GM19099 (cell line): Measurements from ENCODE around the gene ZNF497.

Source experiments
- POLR2A ChIP-seq: IDR thresholded peaks from 3 replicates; pipeline ENCODE4 v1.6.1; 2011; ENCODE audit warnings: low read depth; ENCODE audit not compliant: insufficient read length; ENCODE audit errors: extremely low read depth

Gene ZNF497

DNA sequence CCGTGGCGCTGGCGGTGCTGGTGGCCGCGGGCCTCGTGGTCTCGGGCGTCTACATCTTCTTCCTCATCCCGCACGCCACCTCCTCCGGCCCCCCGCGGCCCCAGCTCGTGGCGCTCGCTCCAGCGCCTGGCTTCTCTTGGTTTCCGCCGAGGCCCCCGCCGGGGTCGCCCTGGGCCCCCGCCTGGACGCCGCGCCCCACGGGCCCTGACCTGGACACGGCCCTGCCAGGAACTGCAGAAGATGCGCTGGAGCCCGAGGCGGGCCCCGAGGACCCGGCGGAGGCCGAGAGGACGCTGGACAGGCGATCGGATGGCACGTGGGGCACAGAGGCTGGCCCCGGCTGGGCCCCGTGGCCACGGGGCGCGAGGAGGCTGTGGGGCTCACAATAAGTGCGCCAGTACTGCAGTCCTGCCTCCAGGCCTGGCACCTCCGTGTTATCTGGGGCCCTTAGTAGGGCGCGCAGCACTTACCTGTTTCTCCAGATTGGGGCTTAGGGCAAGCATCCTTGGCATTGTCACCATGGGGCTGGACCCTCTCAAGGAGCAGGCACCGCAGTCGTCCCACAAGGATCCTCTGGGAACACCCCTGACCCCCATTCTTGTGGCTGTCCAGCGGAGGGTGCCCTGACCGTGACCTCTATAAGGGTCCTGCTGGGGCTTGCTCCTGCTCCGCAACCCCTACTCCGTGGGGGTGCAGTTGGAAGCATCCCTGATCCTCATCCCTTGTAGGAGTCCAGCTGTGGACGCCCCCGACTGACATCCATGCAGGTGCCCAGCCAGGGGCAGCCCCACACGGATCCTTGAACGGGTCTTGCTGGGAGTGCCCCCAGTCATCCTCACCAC lies 34.4 kb upstream of the ZNF497 start:
- TF ChIP-seq POLR2A, result no peak

DNA sequence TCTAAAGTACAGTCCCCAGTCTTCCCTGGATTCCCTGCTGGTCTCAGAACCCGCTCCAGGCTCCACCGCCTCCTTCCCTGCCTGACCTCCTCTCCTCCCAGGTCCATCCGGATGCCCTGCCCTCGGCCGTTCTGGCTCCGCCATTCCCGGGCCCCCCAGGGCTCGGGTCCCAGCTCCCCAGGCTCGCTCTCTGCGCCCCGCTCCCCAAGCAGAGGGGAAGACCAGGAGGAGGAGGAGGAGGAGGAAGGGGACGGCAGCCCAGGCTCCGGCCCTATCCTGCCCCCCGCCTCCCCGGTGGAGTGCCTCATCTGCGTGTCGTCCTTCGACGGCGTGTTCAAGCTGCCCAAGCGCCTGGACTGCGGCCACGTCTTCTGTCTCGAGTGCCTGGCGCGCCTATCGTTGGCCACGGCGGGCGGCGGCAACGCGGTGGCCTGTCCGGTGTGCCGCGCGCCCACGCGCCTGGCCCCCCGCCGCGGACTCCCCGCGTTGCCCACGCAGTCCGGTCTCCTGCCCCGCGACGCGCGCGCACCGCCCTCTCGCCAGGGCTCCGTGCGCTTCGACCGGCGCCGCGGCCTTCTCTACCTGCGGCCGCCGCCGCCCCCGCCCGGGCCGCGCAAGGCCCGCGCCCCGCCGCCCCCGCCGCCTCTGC lies 33.6 kb upstream of the ZNF497 start:
- TF ChIP-seq POLR2A, result no peak

DNA sequence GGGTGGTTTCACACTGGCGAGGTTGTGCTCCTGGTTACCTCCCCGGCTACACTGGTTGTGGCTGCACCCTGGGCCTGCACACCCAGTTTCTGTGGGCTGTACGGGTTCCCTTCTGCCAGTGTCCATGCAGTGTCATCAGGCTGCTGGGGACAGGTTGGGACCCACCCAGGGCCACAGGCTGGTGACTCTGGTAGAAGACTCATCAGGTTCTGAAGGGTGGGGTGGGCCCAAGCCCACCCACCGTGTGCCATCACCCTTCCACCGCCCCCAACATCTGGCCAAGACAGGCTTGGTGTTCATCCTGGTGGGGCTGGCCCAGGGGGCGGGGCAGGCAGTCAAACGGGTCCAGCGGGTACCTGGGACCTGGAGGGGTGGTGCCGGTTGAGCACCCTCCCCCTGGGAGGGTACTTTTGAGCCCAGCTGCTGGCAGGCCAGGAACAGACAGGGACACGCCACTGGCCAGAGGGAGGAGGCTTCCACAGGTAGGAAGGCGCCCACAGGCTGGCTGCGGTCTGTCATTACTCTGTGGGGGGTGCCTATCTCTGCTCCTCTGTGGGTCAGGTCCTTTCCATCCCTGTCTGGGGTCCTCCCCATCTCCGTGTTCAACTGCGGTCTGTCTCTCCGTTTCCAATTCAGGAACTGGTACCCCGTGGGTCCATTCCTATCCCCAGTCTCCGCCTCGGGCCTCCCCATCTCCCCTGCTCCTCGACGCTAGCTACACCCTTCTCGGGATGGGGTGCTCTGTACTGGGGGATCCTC lies 32.8 kb upstream of the ZNF497 start, which contains the start of gene RNF225:
TSS of gene RNF225 (plus strand) at position 437 of the 759 bp plus-strand sequence. CDS start 434 bp downstream, outside the sequence.
- peak; percentile 25 for TF ChIP-seq POLR2A

DNA sequence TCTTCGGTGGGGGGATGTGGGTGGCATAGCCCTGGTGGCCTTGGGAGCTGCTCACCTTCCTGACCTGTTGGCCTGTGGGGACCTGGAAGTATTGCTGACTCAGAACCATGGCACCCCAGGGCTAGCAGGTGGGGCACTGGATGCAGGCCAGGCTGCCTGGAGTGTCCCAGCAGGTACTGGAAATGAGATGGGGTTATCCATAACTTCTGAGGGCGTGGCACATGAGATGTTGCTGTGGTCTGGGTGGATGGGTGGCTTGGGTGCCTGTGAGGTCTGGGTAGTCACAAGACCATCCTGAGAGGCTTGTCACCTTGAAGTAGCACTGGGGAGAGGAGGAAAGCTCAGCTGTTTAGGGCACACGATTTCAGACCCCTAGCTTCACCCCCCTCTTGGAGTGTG lies 32.3 kb upstream of the ZNF497 start:
- TF ChIP-seq POLR2A, result no peak

DNA sequence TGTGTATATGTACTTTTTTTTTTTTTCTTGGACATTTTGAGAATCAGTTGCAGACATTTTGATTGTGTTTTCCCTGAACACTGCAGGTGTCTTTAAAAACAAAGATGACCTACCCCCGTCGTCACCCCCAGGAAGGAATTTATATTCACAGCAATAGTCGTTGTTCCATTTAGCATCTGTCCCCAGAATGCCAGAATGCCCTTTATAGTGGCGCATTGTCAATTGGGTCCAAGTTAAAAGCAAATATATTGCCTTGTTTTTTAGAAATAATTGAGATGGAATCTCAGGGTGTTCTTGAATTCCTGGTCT lies 31.1 kb upstream of the ZNF497 start:
- TF ChIP-seq POLR2A, result no peak

DNA sequence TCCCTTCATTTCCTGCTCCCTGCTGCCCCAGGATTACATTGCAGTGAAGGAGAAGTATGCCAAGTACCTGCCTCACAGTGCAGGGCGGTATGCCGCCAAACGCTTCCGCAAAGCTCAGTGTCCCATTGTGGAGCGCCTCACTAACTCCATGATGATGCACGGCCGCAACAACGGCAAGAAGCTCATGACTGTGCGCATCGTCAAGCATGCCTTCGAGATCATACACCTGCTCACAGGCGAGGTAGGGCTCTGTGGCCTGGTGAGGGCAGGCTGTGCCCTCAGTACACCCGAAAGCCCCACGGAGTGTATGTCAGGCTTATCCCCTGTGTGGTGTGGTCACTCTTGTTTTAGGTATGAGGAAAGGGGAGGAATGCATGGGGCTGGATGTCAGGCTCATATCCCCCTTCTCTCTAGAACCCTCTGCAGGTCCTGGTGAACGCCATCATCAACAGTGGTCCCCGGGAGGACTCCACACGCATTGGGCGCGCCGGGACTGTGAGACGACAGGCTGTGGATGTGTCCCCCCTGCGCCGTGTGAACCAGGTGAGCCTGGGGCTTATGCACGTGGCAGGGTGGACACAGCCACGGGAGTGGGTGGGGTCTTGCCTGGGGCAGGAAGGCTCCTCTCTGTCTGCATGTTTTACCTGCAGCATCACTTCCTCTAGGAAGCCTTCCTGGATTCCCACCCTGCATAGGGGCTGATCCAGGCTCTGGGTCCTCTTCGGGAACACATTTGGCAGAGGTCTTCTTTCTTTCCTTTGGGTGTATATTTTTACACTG lies 30.6 kb upstream of the ZNF497 start:
- no peak for TF ChIP-seq POLR2A

DNA sequence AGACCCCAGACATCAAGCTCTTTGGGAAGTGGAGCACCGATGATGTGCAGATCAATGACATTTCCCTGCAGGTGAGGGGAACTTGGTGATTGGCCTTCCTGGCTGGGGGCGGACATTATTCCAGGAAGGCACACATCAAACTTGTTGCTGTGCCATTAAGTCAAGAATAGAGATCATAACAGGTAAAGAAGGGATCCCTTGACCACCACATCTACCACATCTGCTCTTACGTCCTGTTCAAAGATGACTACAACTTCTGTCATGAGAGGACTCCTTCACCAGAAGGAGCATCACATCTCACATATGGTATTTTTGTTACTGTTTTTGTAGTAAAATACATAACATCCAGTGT lies 25.6 kb upstream of the ZNF497 start:
- no peak for TF ChIP-seq POLR2A

DNA sequence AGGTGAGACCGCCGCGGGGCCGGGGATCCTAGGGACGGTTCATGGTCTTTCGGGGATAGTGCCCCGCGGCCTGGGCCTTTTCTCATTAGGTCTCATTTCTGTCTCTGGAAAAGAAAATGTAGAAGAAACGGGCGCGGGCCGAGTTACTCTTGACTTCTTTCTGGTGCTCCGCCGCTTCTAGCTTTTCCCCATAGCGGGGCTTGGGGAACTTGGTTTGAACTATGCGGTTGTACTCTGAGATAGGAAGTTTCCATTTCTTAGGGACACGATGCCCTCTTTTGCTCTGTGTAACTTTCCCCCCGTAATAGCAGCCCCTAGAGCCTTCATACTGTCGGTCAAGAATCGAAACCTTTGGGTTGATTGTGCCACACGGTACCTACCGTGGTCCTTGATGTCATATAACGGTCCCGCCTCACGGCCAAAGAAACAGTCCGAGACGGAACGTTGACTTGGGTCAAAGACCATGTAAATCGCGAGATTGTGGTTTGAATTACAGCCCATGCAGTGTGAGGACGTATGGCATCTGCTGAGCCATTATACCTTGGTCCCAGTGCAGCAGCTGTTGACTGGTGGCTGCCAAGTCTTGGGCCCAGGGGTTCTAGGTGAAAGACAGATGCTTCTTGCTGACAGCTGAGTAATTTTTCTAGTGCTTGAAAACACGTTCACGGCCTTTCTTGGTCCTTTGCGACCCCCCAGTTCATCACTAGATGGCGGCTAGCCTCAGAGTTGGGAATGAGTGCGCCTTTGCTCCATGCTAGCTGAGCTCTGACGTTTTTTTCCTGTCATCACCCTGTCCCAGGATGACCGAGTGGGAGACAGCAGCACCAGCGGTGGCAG lies 25.0 kb upstream of the ZNF497 start:
- no peak for TF ChIP-seq POLR2A

DNA sequence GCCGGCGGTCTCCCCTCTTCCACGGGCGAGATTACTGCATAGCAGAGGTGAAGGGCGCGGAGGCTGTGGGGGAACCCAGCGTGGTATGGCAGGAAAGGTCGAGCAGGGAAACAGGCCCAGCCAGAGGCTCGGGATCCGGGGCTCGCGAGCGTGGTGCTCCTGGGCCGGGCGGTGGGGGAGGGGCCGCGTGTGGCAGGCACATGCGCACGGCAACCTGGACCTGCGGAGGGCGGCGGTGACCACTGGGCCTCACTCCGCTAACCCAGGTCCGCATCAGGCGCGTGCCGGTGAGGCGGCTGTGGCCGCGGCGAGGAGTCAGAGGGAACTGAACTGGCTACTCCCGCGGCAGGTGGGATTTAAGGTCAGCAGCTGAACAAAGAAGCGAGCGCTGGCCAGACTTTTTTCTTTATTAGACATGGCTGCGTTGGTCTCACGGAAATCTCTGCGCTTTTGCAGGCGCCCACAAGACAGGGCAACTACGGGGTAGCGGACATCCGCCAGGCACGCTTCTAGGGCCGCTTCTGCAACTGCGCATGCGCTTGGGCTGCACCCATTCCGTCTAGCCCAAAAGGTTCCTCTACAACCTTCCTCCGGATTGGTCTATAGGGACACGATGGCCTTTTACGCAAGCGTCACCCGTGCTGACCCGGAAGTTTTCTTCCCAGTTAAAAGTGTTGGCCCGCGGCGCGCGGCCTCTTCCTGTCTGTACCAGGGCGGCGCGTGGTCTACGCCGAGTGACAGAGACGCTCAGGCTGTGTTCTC lies 24.2 kb upstream of the ZNF497 start, which contains the start of gene RPS5:
TSS of gene RPS5 (plus strand) at position 694 of the 762 bp plus-strand sequence. CDS start 869 bp downstream, outside the sequence.
- peak; percentile 97 for TF ChIP-seq POLR2A

DNA sequence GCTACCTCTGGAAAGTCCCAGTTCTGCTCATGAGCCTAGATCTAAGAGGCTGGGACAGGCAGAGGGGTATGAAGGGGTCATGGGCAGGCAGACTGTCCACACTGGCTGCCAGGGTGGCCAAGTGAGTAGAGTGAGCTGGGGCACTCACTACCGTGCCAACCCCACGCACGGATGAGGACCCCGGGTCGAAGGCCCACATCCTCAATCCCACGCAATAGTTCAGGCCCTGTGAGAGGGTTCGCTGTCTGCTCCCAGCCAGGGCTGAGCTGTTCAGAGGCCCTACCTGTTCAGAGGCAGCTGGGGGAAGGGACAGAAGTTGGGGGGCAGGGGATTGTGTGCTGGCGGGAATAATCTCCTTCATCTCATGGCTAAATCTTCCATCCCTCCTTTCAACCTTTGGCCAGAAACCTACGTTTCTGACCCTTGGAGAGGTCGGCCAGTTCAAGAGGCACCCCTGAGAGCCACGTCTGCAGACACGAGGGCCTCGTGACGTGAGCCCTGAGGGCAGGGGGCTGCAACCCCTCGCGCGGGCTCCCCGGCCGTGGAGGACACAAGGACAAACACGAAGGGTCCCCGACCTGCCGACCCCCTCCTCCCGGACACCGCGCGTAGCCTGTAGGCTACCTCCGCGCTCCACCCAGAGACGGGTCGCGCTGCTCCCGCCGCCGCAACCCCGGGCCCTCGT lies 23.5 kb upstream of the ZNF497 start:
- TF ChIP-seq POLR2A, result peak; percentile 59

DNA sequence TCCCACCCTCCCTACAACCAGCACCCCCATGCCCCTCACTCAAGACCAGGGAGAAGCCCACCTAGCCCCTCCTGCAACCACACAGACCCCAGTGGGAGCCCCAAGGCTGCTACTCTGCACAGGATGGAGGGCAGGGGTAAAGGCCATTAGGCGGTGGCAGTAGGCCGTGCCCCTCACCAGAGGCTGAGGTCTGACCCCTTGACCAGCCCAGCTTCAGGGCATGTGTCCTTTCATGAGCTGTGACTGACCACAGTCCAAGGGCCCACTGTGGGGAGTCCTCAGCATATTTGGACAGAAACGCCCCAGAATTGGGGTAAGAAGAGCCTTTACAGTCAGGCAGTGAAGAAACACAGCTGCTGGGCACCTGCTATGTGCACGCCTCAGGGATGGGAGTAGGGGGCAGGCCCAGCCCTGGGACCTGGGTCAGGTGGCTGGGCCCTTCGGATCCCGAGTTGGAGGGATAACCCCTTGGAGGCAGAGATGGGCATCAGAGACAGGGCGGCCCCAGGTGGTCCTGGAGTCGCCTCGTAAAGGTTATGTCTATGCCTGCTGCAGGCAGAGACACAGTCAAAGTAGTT lies 22.9 kb upstream of the ZNF497 start:
- no peak for TF ChIP-seq POLR2A

DNA sequence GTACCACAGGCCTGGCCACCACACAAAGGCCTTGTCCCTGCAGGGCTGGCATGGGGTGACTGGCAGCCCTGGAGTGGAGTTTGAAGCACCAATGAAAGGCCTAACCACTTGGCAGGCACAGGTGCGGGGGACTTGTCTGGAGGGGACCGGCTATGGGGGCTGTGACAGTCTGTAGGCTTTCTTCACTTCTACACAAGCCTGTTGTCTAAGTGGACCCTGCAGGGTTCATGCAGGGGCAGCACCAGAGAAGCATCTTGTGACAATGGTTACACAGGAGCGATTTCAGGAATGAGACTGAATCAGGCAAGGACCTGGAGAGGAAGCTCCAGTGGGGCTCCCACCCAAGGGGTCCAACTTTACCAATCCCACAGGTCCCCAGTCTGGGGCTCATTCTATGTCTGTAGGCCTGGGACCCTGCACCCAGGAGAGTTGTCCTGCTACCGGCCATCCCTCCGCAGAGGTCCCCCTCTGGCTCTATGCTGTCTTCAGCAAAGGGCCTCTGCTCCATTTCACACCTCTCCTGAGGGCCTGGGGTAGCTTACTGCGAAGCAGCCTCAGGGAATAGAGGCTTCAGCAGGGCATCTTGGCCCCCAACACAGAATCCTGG lies 20.5 kb upstream of the ZNF497 start:
- no peak for TF ChIP-seq POLR2A
